ENCODE measurements around the gene GRAMD4. TPM values are rescaled to one million over a fixed set of nuclear protein-coding genes. Genes with fewer than 3 reads are reported as not detected.

GRAMD4 gene
- total RNA-seq, 3 donors from 2014 or later: 28.4 to 85.6 (median 61.0) TPM

DNA sequence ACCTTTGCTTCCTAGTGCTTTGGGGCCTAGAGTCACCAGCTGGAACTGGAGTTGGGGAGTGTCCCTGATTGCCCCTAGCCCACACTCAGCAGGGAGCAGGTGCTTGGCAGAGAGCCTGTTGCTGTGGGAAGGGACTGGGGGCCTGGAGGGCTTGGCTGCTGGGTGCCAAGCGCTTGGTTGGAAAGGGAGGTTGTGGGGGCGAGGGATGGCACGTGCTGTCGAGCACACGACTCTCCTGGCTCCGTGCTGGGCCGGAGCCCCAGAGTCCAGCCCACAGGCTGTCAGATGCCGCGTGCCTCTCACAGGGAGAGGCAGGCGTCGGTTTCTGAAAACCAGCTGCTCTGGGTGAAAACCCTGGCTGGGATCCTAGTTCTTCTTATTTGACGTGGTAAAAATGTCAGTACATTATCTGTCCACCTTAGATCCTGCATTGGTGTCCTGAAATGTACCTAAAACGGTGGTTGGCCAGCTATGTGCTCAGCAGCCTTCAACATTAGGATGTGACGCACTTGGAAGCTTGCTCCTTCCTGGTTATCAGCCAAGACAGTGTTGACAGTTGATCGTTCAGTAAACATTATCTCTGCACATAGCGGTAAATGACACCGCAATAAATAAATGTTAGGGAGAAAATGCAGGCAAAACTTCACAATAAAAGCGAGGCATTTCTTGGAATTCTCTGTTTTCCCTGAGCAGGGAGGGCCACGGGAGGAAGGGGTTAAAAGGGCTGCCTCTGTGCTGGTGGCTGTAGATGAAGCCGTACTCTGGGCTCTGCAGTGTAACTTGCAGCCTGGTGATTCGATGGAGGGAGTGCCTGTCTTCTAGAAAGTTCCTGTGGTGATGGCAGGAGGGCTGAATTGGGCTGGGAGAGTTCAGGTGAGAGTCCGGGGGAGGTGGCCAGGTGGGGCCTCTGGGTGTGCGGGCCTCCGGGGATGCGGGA is 29.2 kb downstream of the GRAMD4 start:
- peaks cover 0 to 10% of the 10 kb centered on the region in 2 donors for H3K4me1 ChIP-seq
- H3K27me3 ChIP-seq: no peaks in the 10 kb centered on the region
- peak overlapping the region; percentile 18 to 64 for H3K27ac ChIP-seq
- no peaks in the 10 kb centered on the region for H3K36me3 ChIP-seq
- intact Hi-C loops (cut with DNase I; ENCODE audit: low total_unique reads): loop anchor here (5.0 kb wide), 1 partner anchor 363 kb away; no protein-coding TSS in a partner anchor
- DNase-seq (ENCODE audit: low spot score in 2 of 2): no peak
- peak overlapping the region in 1 of 3 donors; percentile 5 for H3K4me3 ChIP-seq
- no peaks in the 10 kb centered on the region for H3K9me3 ChIP-seq
- TF ChIP-seq, protein P1, sequence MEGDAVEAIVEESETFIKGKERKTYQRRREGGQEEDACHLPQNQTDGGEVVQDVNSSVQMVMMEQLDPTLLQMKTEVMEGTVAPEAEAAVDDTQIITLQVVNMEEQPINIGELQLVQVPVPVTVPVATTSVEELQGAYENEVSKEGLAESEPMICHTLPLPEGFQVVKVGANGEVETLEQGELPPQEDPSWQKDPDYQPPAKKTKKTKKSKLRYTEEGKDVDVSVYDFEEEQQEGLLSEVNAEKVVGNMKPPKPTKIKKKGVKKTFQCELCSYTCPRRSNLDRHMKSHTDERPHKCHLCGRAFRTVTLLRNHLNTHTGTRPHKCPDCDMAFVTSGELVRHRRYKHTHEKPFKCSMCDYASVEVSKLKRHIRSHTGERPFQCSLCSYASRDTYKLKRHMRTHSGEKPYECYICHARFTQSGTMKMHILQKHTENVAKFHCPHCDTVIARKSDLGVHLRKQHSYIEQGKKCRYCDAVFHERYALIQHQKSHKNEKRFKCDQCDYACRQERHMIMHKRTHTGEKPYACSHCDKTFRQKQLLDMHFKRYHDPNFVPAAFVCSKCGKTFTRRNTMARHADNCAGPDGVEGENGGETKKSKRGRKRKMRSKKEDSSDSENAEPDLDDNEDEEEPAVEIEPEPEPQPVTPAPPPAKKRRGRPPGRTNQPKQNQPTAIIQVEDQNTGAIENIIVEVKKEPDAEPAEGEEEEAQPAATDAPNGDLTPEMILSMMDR (IDR thresholded peaks at IDR 0.05): no peak
- no peak for TF ChIP-seq POLR2A (IDR thresholded peaks at IDR 0.05)
- no peak for TF ChIP-seq POLR2AphosphoS5 (IDR thresholded peaks at IDR 0.05)

DNA sequence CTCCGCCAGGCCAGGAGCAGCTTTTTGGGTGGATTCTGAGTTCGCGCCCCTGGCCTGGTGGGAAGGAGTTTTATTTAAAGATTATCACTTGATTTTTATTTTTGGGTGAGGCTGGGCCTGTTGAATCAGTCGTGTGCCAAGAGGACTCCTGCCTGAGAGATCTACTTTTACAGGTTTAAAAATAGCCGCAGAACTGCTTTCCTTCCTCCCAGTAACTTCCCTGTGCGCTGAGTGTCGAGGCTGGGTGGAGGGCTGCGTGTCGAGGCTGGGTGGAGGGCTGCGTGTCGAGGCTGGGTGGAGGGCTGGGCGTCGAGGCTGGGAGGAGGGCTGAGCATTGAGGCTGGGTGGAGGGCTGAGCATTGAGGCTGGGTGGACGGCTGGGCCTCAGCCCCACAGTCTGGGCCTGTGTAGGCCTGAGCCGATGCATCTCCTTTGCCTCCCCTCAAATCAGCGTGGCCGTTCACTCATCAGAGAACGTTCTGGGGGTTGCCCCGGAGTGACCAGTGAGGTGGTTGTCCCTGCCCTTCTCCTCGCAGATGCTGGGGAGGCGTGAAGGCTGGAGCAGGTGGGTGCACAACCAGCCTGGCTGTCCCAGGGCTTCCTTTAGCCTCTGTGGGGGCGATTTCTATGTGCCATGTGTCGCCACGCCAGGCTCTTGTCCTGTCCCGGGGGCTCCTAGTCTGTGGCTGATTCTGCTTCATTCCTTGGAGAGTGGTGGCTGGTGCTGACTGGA is 30.1 kb downstream of the GRAMD4 start:
- Histone ChIP-seq H3K9me3 (no peaks in the 10 kb centered on the region), H3K4me1 (peaks cover 0 to 10% of the 10 kb centered on the region in 2 donors), H3K27ac (peak overlapping the region in 1 of 2 donors; percentile 64), H3K36me3 (no peaks in the 10 kb centered on the region), H3K4me3 (no peak overlapping the region), H3K27me3 (no peaks in the 10 kb centered on the region)
- no peak for DNase-seq (ENCODE audit: low spot score in 2 of 2)
- intact Hi-C loops (cut with DNase I; ENCODE audit: low total_unique reads): loop anchor here (5.0 kb wide), 1 partner anchor 362 kb away; no protein-coding TSS in a partner anchor
- TF ChIP-seq, protein P1 (IDR thresholded peaks at IDR 0.05): no peak

DNA sequence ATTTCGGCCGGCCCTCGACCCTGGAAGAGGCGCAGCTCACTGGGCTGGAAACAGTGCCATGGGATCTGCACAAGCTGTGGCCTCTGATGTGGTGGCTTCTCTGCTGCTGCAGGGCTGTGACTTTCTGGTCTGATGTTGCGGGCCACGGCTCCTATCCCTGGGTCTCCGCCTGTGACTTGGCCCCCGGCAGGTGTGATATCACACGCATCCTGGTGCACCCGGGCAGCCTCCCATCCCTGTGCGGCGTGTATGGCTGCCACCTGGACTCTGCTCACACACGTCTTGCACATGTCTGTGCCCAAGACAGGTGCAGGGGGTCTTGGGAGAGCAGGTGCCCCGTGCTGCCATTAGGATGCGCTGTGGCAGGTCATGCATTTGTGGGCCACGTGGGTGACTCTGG is 31.1 kb downstream of the GRAMD4 start:
- Histone ChIP-seq H3K36me3 (no peaks in the 10 kb centered on the region), H3K27me3 (no peaks in the 10 kb centered on the region), H3K4me3 (no peak overlapping the region), H3K27ac (no peak overlapping the region), H3K4me1 (peaks cover 0 to 10% of the 10 kb centered on the region in 2 donors), H3K9me3 (no peaks in the 10 kb centered on the region)
- intact Hi-C loops (cut with DNase I; ENCODE audit: low total_unique reads): loop anchor here (5.0 kb wide), 1 partner anchor 361 kb away; no protein-coding TSS in a partner anchor
- TF ChIP-seq POLR2AphosphoS5 (IDR thresholded peaks at IDR 0.05) (no peak), POLR2A (IDR thresholded peaks at IDR 0.05) (no peak)
- TF ChIP-seq, protein P1 (IDR thresholded peaks at IDR 0.05): no peak
- DNase-seq (ENCODE audit: low spot score in 2 of 2): no peak

DNA sequence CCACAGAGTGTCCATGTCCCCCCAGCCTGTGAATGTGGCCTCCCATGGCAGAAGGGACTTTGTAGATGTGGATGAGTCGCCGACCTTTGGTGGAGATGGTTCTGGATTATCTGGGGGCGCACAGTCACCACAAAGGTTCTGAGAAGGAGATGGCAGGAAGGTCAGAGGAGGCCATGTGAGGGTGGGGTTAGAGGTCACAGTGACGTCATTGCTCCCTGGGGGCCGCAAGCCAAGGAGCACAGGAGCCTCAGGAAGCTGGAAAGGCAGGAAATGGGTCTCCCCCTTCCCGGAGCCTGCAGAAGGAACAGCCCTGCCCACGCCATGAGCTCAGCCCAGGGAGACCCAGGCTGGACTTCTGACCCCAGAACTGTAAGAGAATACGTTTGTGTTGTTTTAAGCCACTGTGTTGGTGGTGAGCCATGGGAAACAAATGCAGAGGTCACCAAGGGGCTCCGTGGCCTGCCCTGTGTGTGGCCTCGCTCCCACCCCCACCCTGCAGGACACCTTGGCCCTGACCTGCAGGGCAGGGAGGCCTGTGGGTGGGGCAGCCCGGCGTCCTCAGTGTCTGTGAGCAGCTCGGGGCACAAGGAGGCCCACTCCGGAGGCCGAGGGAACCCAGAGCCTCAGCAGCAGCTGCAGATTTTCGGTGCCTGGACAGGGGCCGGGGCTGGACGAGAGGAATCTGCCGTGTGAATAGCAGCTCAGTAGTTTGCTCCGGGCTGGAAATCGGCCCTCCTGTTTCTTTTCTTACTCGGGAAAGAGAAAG is 32.1 kb downstream of the GRAMD4 start:
- peak overlapping the region in 1 of 2 donors; percentile 51 for H3K27ac ChIP-seq
- peaks cover 0 to 10% of the 10 kb centered on the region in 2 donors for H3K4me1 ChIP-seq
- no peaks in the 10 kb centered on the region for H3K27me3 ChIP-seq
- peak overlapping the region in 1 of 3 donors; percentile 48 for H3K4me3 ChIP-seq
- H3K36me3 ChIP-seq: no peaks in the 10 kb centered on the region
- DNase-seq (ENCODE audit: low spot score in 2 of 2): no peak
- TF ChIP-seq, protein P1 (IDR thresholded peaks at IDR 0.05): peak in 1 of 3 donors; percentile 7
- TF ChIP-seq POLR2A (IDR thresholded peaks at IDR 0.05): no peak
- intact Hi-C loops (cut with DNase I; ENCODE audit: low total_unique reads): loop anchor here (5.0 kb wide), 1 partner anchor 360 kb away; no protein-coding TSS in a partner anchor
- no peaks in the 10 kb centered on the region for H3K9me3 ChIP-seq

Measured in breast epithelium (tissue), 4 donors.